Ishikawa (cell line): ENCODE results near the gene SRSF1.

Source experiments
- CEBPB ChIP-seq: IDR thresholded peaks from 2 replicates; pipeline ENCODE4 v1.6.1; 2012
- CREB1 ChIP-seq: IDR thresholded peaks from 2 replicates; pipeline ENCODE4 v1.6.1; 2012; ENCODE audit warnings: low read depth
- EGR1 ChIP-seq: IDR thresholded peaks from 2 replicates; pipeline ENCODE4 v1.6.1; 2012
- RAD21 ChIP-seq: IDR thresholded peaks from 2 replicates; pipeline ENCODE4 v1.6.1; 2012; ENCODE audit warnings: low read depth
- TAF1 ChIP-seq: IDR thresholded peaks from 2 replicates; pipeline ENCODE4 v1.6.1; 2012; ENCODE audit warnings: low read depth, mild to moderate bottlenecking
- TCF12 ChIP-seq: IDR thresholded peaks from 2 replicates; pipeline ENCODE4 v1.6.1; 2012; ENCODE audit warnings: low read depth
- TEAD4 ChIP-seq: IDR thresholded peaks from 2 replicates; pipeline ENCODE4 v1.6.1; 2012

DNA sequence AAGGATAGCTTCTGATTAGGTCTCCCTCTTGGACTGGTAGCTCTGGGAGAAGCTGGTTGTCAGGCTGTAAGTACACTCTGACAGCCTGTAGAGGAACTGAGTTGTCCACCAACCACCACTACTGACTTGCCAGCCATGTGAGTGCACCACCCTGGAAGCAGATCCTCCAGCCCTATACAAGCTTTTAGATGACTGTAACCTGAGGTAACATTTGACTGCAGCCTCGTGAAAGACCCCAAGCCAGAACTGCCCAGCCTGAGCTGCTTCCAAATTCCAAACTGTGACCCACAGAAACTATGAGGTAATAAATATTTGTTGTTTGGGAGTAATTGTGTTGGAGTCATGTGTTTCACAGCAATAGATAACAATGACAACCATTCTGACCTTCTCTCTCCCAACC is 45.4 kb upstream of the SRSF1 start:
- TF ChIP-seq RAD21 (no peak), TAF1 (no peak), EGR1 (no peak), CEBPB (no peak), TEAD4 (no peak), CREB1 (no peak), TCF12 (no peak)
